Brain microvascular endothelial cell (primary cell): Measurements from ENCODE around the gene MPC1.

Source experiments
- DNase-seq: peaks from one replicate; pipeline ENCODE4 v3.0.0-alpha.2; 2020
- H3K27ac ChIP-seq: fragments of 250-450 bp; sonication (Bioruptor Pico); 2 replicates; pipeline ENCODE4 v1.5.1; 2020; ENCODE audit warnings: mild to moderate bottlenecking, moderate library complexity
- H3K27me3 ChIP-seq: fragments of 250-450 bp; sonication (Bioruptor Pico); replicated peaks from 2 replicates; pipeline ENCODE4 v1.5.1; 2020; ENCODE audit warnings: mild to moderate bottlenecking
- H3K36me3 ChIP-seq: fragments of 250-450 bp; sonication (Bioruptor Pico); replicated peaks from 2 replicates; pipeline ENCODE4 v1.5.1; 2020; ENCODE audit warnings: mild to moderate bottlenecking
- H3K4me3 ChIP-seq: 2 replicates; pipeline ENCODE4 v1.5.1; 2011; ENCODE audit warnings: low read depth, mild to moderate bottlenecking, control low read depth, low read length, moderate library complexity
- CTCF ChIP-seq: IDR thresholded peaks from 2 replicates; pipeline ENCODE4 v1.5.1; 2011; ENCODE audit warnings: low read depth, mild to moderate bottlenecking, moderate library complexity, low read length, control low read depth, inconsistent platforms; ENCODE audit errors: missing control alignments
- in situ Hi-C: cut with HindIII; loops from 2 replicates; pipeline ENCODE4 v1.10.0; 2017; ENCODE audit warnings: low sequenced_read_pairs, low pct_ligation_motif_present

Gene MPC1

GRCh38 chr6:166354143-166354542 is 28.6 kb downstream of the MPC1 start:
- no peak for TF ChIP-seq CTCF
- H3K4me3 ChIP-seq: no peak overlapping the region
- no peak for DNase-seq
- in situ Hi-C loops: no loop called here
- H3K27ac ChIP-seq: no peak overlapping the region
- no peaks in the 10 kb centered on the region for H3K27me3 ChIP-seq
- H3K36me3 ChIP-seq: no peaks in the 10 kb centered on the region

GRCh38 chr6:166353507-166353906 is 29.2 kb downstream of the MPC1 start:
- Histone ChIP-seq H3K27me3 (no peaks in the 10 kb centered on the region), H3K36me3 (no peaks in the 10 kb centered on the region), H3K4me3 (no peak overlapping the region), H3K27ac (no peak overlapping the region)
- in situ Hi-C loops: no loop called here
- no peak for TF ChIP-seq CTCF
- DNase-seq: no peak

- Histone ChIP-seq H3K36me3 (no peaks in the 10 kb centered on the region), H3K4me3 (no peak overlapping the region), H3K27me3 (no peaks in the 10 kb centered on the region), H3K27ac (no peak overlapping the region)
- in situ Hi-C loops: no loop called here
- no peak for TF ChIP-seq CTCF
- DNase-seq: no peak
These were observed 29.8 kb downstream of the MPC1 start for GRCh38 chr6:166352923-166353322.

- DNase-seq: no peak
- in situ Hi-C loops: no loop called here
- no peak overlapping the region for H3K4me3 ChIP-seq
- no peak for TF ChIP-seq CTCF
- H3K36me3 ChIP-seq: no peaks in the 10 kb centered on the region
- H3K27ac ChIP-seq: no peak overlapping the region
- H3K27me3 ChIP-seq: no peaks in the 10 kb centered on the region
These were observed 30.9 kb downstream of the MPC1 start for GRCh38 chr6:166351715-166352285.

- Histone ChIP-seq H3K4me3 (no peak overlapping the region), H3K27me3 (no peaks in the 10 kb centered on the region), H3K36me3 (no peaks in the 10 kb centered on the region), H3K27ac (no peak overlapping the region)
- in situ Hi-C loops: no loop called here
- TF ChIP-seq CTCF: no peak
- no peak for DNase-seq
These were observed 34.3 kb downstream of the MPC1 start for GRCh38 chr6:166348305-166348949.

GRCh38 chr6:166346965-166347364 is 35.8 kb downstream of the MPC1 start:
- Histone ChIP-seq H3K4me3 (no peak overlapping the region), H3K27me3 (no peaks in the 10 kb centered on the region)
- in situ Hi-C loops: no loop called here

More at GRCh38 chr6:166346965-166347364, 35.8 kb downstream of the MPC1 start:
- Histone ChIP-seq H3K27ac (no peak overlapping the region), H3K36me3 (peaks cover 2% of the 10 kb centered on the region)
- TF ChIP-seq CTCF: no peak
- DNase-seq: no peak
